GM06990 (cell line): ENCODE measurements around the gene PIF1.

Source experiments
- DNase-seq: peaks from one replicate; pipeline ENCODE4 v3.0.0-alpha.2; 2011; ENCODE audit not compliant: insufficient read length; ENCODE audit errors: extremely low read depth
- H3K27me3 ChIP-seq: replicated peaks from 2 replicates; pipeline ENCODE4 v1.6.0; 2011; ENCODE audit warnings: low read length; ENCODE audit not compliant: control insufficient read depth, insufficient read depth
- H3K36me3 ChIP-seq: 2 replicates; pipeline ENCODE4 v1.5.1; 2011; ENCODE audit warnings: low read length; ENCODE audit not compliant: control insufficient read depth, insufficient read depth
- H3K4me3 ChIP-seq: replicated peaks from 2 replicates; pipeline ENCODE4 v1.5.1; 2011; ENCODE audit warnings: low read depth, mild to moderate bottlenecking, control low read depth, low read length
- TF ChIP-seq, protein P1 (sequence below): IDR thresholded peaks from 2 replicates; pipeline ENCODE4 v1.5.1; 2011; ENCODE audit warnings: low read length, control low read depth, mild to moderate bottlenecking, inconsistent platforms; ENCODE audit not compliant: insufficient read depth, poor library complexity, severe bottlenecking

The PIF1 gene

GRCh38 chr15:64842096-64842939, 16.9 kb upstream of the PIF1 start:
- no peak for DNase-seq
- Histone ChIP-seq H3K4me3 (peak overlapping the region; percentile 98), H3K27me3 (no peaks in the 10 kb centered on the region), H3K36me3 (no peaks in the 10 kb centered on the region; the same call in 1 of the 2 replicates)
- TF ChIP-seq, protein P1, sequence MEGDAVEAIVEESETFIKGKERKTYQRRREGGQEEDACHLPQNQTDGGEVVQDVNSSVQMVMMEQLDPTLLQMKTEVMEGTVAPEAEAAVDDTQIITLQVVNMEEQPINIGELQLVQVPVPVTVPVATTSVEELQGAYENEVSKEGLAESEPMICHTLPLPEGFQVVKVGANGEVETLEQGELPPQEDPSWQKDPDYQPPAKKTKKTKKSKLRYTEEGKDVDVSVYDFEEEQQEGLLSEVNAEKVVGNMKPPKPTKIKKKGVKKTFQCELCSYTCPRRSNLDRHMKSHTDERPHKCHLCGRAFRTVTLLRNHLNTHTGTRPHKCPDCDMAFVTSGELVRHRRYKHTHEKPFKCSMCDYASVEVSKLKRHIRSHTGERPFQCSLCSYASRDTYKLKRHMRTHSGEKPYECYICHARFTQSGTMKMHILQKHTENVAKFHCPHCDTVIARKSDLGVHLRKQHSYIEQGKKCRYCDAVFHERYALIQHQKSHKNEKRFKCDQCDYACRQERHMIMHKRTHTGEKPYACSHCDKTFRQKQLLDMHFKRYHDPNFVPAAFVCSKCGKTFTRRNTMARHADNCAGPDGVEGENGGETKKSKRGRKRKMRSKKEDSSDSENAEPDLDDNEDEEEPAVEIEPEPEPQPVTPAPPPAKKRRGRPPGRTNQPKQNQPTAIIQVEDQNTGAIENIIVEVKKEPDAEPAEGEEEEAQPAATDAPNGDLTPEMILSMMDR = no peak

GRCh38 chr15:64841344-64842095, 16.1 kb upstream of the PIF1 start, which contains the start of gene PLEKHO2:
Gene PLEKHO2 (plus strand): TSS chr15:64841915. CDS start chr15:64842017, 102 bp downstream.
- DNase-seq = peak; percentile 91
- peak within 1 kb of the TSS; percentile 98 for H3K4me3 ChIP-seq
- no peaks in the 10 kb centered on the region for H3K27me3 ChIP-seq
- TF ChIP-seq, protein P1 = peak; percentile 18
- no peaks in the 10 kb centered on the region; the same call in 1 of the 2 replicates for H3K36me3 ChIP-seq

DNA sequence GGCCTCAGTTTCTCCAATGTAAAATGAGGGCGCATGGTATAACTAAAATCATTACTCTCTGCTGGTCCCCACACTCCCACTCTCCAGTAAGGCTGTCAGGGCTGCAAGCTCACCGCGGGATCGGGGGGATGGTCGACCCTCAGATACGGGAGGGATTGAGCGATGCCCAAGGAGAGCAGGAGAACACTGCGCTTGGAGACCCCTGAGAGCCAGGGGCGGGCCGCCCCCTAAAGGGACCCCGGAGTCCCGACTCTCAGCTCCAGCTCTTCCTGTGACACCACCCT, 15.6 kb upstream of the PIF1 start:
- TF ChIP-seq, protein P1 = no peak
- DNase-seq = no peak
- peak overlapping the region; percentile 69 for H3K4me3 ChIP-seq
- H3K36me3 ChIP-seq = no peaks in the 10 kb centered on the region
- no peaks in the 10 kb centered on the region for H3K27me3 ChIP-seq

DNA sequence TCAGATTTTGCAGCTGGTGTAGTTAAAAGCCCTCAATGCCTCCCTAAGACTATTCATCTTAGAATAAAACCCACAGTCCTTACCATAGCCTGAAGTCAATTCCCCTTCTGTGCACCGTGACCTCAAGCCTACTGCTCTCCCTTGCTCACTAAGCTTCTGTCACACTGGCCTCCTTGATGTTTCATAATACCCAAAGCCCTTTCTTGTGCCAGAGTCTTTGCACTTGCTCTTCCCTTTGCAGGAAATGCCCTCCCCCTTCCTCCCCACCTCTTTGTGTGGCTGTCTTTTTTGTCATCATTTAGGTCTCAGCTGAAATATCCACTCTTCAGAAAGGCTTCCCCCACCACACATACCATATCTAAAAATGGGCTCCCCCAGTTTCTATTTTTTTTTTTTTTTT, 12.1 kb upstream of the PIF1 start:
- Histone ChIP-seq H3K4me3 (no peak overlapping the region), H3K36me3 (no peaks in the 10 kb centered on the region), H3K27me3 (no peaks in the 10 kb centered on the region)
- TF ChIP-seq, protein P1 = no peak
- DNase-seq = no peak

DNA sequence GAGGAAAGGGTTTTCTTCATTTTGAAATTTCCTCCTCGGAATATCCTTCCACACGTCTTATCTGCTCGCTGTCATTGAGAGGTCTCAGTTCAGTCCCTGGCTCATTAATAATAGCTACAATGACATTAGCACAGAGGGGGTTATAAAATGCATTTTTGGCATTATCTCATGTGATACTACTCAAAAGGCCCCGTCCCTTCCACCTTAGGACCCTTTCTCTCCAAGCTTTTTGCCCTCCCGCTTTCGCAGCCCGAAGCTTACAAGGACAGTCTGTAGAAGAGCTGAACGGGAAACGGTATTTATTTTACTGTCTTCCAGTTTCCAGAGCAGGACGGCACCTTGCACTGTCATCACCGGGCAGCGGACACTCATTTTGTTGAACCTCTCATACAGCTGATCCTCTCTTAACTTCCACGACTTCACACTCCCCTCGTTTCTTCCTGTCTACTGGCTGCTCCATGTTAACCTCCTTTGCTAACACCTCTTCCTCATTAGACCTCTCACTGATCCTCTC, 10.6 kb upstream of the PIF1 start:
- TF ChIP-seq, protein P1 = no peak
- Histone ChIP-seq H3K27me3 (no peaks in the 10 kb centered on the region), H3K4me3 (no peak overlapping the region), H3K36me3 (no peaks in the 10 kb centered on the region)
- no peak for DNase-seq
